Mesenchymal stem cell (in vitro differentiated cells and primary cell): ENCODE measurements around the gene RNF157.

Source experiments
- DNase-seq: peaks from one replicate; pipeline ENCODE4 v3.0.0-alpha.2; 2013
- H2AFZ ChIP-seq: one replicate; pipeline ENCODE4 v1.6.1; 2013; ENCODE audit warnings: low read depth, mild to moderate bottlenecking, control low read depth, inconsistent platforms, low read length, moderate library complexity
- H2AK5ac ChIP-seq: 2 replicates; pipeline ENCODE4 v1.6.1; 2013; ENCODE audit warnings: low read length, moderate library complexity, mild to moderate bottlenecking, inconsistent platforms; ENCODE audit not compliant: severe bottlenecking
- H2BK120ac ChIP-seq: one replicate; pipeline ENCODE4 v1.6.1; 2013; ENCODE audit warnings: low read depth, mild to moderate bottlenecking, inconsistent platforms, low read length, moderate library complexity
- H2BK12ac ChIP-seq, 2 experiments: one replicate each; pipeline ENCODE4 v1.6.1; 2013; ENCODE audit warnings: inconsistent platforms in 2 of 2, low read length in 2 of 2, mild to moderate bottlenecking in 2 of 2, moderate library complexity in 2 of 2, control low read depth in 1 of 2
- H2BK15ac ChIP-seq: one replicate; pipeline ENCODE4 v1.6.1; 2013; ENCODE audit warnings: mild to moderate bottlenecking, low read depth, inconsistent platforms; ENCODE audit not compliant: poor library complexity, severe bottlenecking
- H2BK5ac ChIP-seq: 2 replicates; pipeline ENCODE4 v1.6.1; 2013; ENCODE audit warnings: low read depth, mild to moderate bottlenecking, low read length, control low read depth, inconsistent platforms; ENCODE audit not compliant: poor library complexity, severe bottlenecking
- H3K14ac ChIP-seq, 2 experiments: one replicate each; pipeline ENCODE4 v1.6.1; 2013; ENCODE audit warnings: inconsistent platforms in 2 of 2, low read length in 2 of 2, control low read depth in 1 of 2, mild to moderate bottlenecking in 1 of 2, moderate library complexity in 1 of 2
- H3K18ac ChIP-seq, 2 experiments: one replicate each; pipeline ENCODE4 v1.6.1; 2013; ENCODE audit warnings: inconsistent platforms in 2 of 2, low read length in 2 of 2, control low read depth in 1 of 2, low read depth in 1 of 2, mild to moderate bottlenecking in 1 of 2
- H3K23ac ChIP-seq, 2 experiments: one replicate each; pipeline ENCODE4 v1.6.1; 2013; ENCODE audit warnings: inconsistent platforms in 2 of 2, low read length in 2 of 2, mild to moderate bottlenecking in 2 of 2, moderate library complexity in 2 of 2, control low read depth in 1 of 2
- H3K27ac ChIP-seq: 2 replicates; pipeline ENCODE4 v1.5.1; 2013; ENCODE audit warnings: mild to moderate bottlenecking, moderate library complexity, low read length, control low read depth, inconsistent platforms; ENCODE audit not compliant: poor library complexity, severe bottlenecking
- H3K27me3 ChIP-seq, 2 experiments: 2 replicates each; pipeline versions ENCODE4 v1.6.1 to v1.7.0; 2013; ENCODE audit warnings: low read length in 2 of 2, mild to moderate bottlenecking in 2 of 2, moderate library complexity in 2 of 2, control low read depth in 1 of 2, inconsistent platforms in 1 of 2; ENCODE audit not compliant: control insufficient read depth in 1 of 2, insufficient read depth in 1 of 2
- H3K36me3 ChIP-seq, 2 experiments: 2 replicates each; pipeline versions ENCODE4 v1.6.1 to v1.7.0; 2013; ENCODE audit warnings: low read length in 2 of 2, control low read depth in 1 of 2, inconsistent platforms in 1 of 2, low read depth in 1 of 2, mild to moderate bottlenecking in 1 of 2; ENCODE audit not compliant: insufficient read depth in 2 of 2, control insufficient read depth in 1 of 2
- H3K4ac ChIP-seq, 2 experiments: one replicate each; pipeline ENCODE4 v1.6.1; 2013; ENCODE audit warnings: inconsistent platforms in 2 of 2, low read length in 2 of 2, mild to moderate bottlenecking in 2 of 2, moderate library complexity in 2 of 2, control low read depth in 1 of 2, low read depth in 1 of 2
- H3K4me1 ChIP-seq: 2 replicates; pipeline ENCODE4 v1.6.1; 2013; ENCODE audit warnings: low read depth, low read length, control low read depth; ENCODE audit not compliant: control insufficient read depth, insufficient read depth
- H3K4me2 ChIP-seq: 2 replicates; pipeline ENCODE4 v1.6.1; 2013; ENCODE audit warnings: low read length, mild to moderate bottlenecking, inconsistent platforms; ENCODE audit not compliant: poor library complexity, severe bottlenecking
- H3K4me3 ChIP-seq, 2 experiments: 2 replicates each; pipeline versions ENCODE4 v1.5.1 to v1.7.0; 2013; ENCODE audit warnings: low read length in 2 of 2, mild to moderate bottlenecking in 2 of 2, control low read depth in 1 of 2, low read depth in 1 of 2; ENCODE audit not compliant: insufficient read depth in 1 of 2
- H3K79me1 ChIP-seq: replicated peaks from 2 replicates; pipeline ENCODE4 v1.6.1; 2013; ENCODE audit warnings: mild to moderate bottlenecking, control low read depth, low read length, inconsistent platforms; ENCODE audit not compliant: poor library complexity, severe bottlenecking
- H3K9ac ChIP-seq: 2 replicates; pipeline ENCODE4 v1.7.0; 2013; ENCODE audit warnings: mild to moderate bottlenecking, low read length, moderate library complexity
- H3K9me3 ChIP-seq: 2 replicates; pipeline ENCODE4 v1.7.0; 2013; ENCODE audit warnings: mild to moderate bottlenecking, low read length; ENCODE audit not compliant: control insufficient read depth
- H4K8ac ChIP-seq: one replicate; pipeline ENCODE4 v1.6.1; 2013; ENCODE audit warnings: inconsistent platforms, mild to moderate bottlenecking, low read length, moderate library complexity
- H4K91ac ChIP-seq: one replicate; pipeline ENCODE4 v1.6.1; 2013; ENCODE audit warnings: mild to moderate bottlenecking, low read length, inconsistent platforms
- WGBS: methylation state at CpG from one replicate; pipeline ENCODE4 v1.1.7; 2013; ENCODE audit warnings: mixed read lengths; 5-methylcytosine and 5-hydroxymethylcytosine counted together

RNF157 gene

DNA sequence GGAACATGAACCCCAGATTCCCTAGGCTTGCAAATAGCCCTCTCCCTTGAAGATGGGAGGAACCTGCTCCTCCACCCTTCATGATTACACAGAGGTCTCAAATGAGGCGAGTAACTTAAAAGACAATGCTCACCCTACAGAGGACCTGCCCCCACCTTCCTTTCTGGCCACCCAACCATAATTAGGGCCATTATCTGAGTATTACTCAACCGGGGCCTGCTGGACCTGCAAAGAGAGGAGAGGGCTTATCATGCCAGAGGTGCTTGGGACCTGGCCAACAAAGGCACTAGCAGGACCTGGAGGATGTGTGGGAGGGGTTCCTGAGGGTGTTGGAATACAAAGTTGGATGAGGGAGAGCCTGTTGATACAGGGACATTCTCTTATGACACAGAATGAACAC, 42.4 kb downstream of the RNF157 start:
- no peak overlapping the region for H3K4ac ChIP-seq
- H3K4me2 ChIP-seq, result no peak overlapping the region
- no peak overlapping the region for H3K23ac ChIP-seq
- no peak overlapping the region for H2AFZ ChIP-seq
- no peak overlapping the region for H3K27ac ChIP-seq
- WGBS, result 86% methylated on average over 2 of the region's 2 CpGs
- H3K14ac ChIP-seq, result no peak overlapping the region
- no peak overlapping the region for H4K91ac ChIP-seq
- no peak overlapping the region for H4K8ac ChIP-seq
- no peaks in the 10 kb centered on the region for H3K9me3 ChIP-seq
- DNase-seq, result no peak
- H3K79me1 ChIP-seq, result peaks cover 3% of the 10 kb centered on the region
- no peak overlapping the region for H3K9ac ChIP-seq
- H3K27me3 ChIP-seq, result no peaks in the 10 kb centered on the region
- H2BK12ac ChIP-seq, result no peak overlapping the region
- no peak overlapping the region for H3K4me3 ChIP-seq
- peaks cover 0 to 3% of the 10 kb centered on the region in 2 experiments for H3K36me3 ChIP-seq
- no peak overlapping the region for H2AK5ac ChIP-seq
- peaks cover 7% of the 10 kb centered on the region for H3K4me1 ChIP-seq
- H2BK15ac ChIP-seq, result no peak overlapping the region
- H3K18ac ChIP-seq, result no peak overlapping the region
- no peak overlapping the region for H2BK120ac ChIP-seq
- no peak overlapping the region for H2BK5ac ChIP-seq

DNA sequence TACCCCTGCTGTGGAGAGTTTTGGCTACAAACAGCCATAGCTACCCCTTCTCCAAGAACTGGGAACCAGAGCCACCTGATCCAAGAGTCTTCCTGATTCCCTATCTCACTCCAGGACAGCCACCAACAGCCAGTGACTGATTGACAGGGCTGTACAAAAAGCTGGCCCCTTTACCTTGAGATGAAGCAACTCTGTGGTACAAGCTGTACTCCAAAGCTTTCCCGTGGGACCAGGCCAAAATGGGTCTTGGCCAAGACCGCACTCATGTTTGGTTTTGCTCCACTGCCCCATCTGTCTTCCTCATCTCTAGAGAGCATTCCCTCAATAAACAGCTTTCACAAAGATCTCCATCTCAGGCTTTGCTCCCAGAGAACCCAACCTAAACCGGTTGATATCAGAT, 43.6 kb downstream of the RNF157 start:
- Histone ChIP-seq H3K79me1 (peaks cover 3% of the 10 kb centered on the region), H3K9me3 (no peaks in the 10 kb centered on the region), H2BK120ac (no peak overlapping the region), H3K18ac (no peak overlapping the region), H2AK5ac (no peak overlapping the region), H3K4ac (no peak overlapping the region), H3K4me3 (no peak overlapping the region), H3K27me3 (no peaks in the 10 kb centered on the region), H2BK15ac (no peak overlapping the region), H2BK5ac (no peak overlapping the region), H3K23ac (no peak overlapping the region), H2AFZ (no peak overlapping the region), H3K4me2 (no peak overlapping the region), H2BK12ac (no peak overlapping the region), H3K14ac (no peak overlapping the region), H4K91ac (no peak overlapping the region), H3K27ac (no peak overlapping the region), H3K4me1 (peaks cover 2% of the 10 kb centered on the region), H3K36me3 (peaks cover 0 to 3% of the 10 kb centered on the region in 2 experiments), H4K8ac (no peak overlapping the region), H3K9ac (no peak overlapping the region)
- WGBS, result 89% methylated on average over 3 of the region's 3 CpGs
- no peak for DNase-seq

- Histone ChIP-seq H3K4ac (no peak overlapping the region), H4K91ac (no peak overlapping the region), H2AFZ (no peak overlapping the region), H2BK5ac (no peak overlapping the region), H3K18ac (no peak overlapping the region), H3K4me2 (no peak overlapping the region), H2BK120ac (no peak overlapping the region), H3K4me3 (no peak overlapping the region), H3K9ac (no peak overlapping the region), H2BK12ac (no peak overlapping the region), H3K36me3 (peaks cover 0 to 3% of the 10 kb centered on the region in 2 experiments), H3K79me1 (peaks cover 3% of the 10 kb centered on the region), H3K23ac (no peak overlapping the region), H3K14ac (no peak overlapping the region), H2BK15ac (no peak overlapping the region), H4K8ac (no peak overlapping the region), H3K4me1 (peaks cover 2% of the 10 kb centered on the region), H2AK5ac (no peak overlapping the region), H3K27me3 (no peaks in the 10 kb centered on the region), H3K9me3 (no peaks in the 10 kb centered on the region), H3K27ac (no peak overlapping the region)
- WGBS, result 98% methylated on average over 9 of the region's 12 CpGs
- DNase-seq, result no peak
Measured at GRCh38 chr17:76195281-76196096, 44.8 kb downstream of the RNF157 start.

GRCh38 chr17:76193591-76193990, 46.7 kb downstream of the RNF157 start:
- H3K4me1 ChIP-seq, result no peaks in the 10 kb centered on the region
- no peak overlapping the region for H4K91ac ChIP-seq
- peaks cover 3% of the 10 kb centered on the region for H3K79me1 ChIP-seq
- peaks cover 0 to under 1% of the 10 kb centered on the region in 2 experiments for H3K36me3 ChIP-seq
- no peak overlapping the region for H2BK5ac ChIP-seq
- no peak overlapping the region for H3K14ac ChIP-seq
- no peak overlapping the region for H2AFZ ChIP-seq
- H3K18ac ChIP-seq, result no peak overlapping the region
- no peak overlapping the region for H3K4me2 ChIP-seq
- no peak overlapping the region for H2BK15ac ChIP-seq
- H3K9ac ChIP-seq, result no peak overlapping the region
- H3K27ac ChIP-seq, result no peak overlapping the region
- H3K4ac ChIP-seq, result no peak overlapping the region
- H3K23ac ChIP-seq, result no peak overlapping the region
- H4K8ac ChIP-seq, result no peak overlapping the region
- no peak overlapping the region for H3K4me3 ChIP-seq
- no peak overlapping the region for H2BK12ac ChIP-seq
- peaks cover 0 to 12% of the 10 kb centered on the region in 2 experiments for H3K27me3 ChIP-seq
- no peak for DNase-seq
- H2AK5ac ChIP-seq, result no peak overlapping the region
- H2BK120ac ChIP-seq, result no peak overlapping the region
- no peaks in the 10 kb centered on the region for H3K9me3 ChIP-seq
- 88% methylated on average over 13 of the region's 13 CpGs for WGBS
